ENCODE results near the gene CXorf66. TPM values are rescaled to one million over a fixed set of nuclear protein-coding genes. Genes with fewer than 3 reads are reported as not detected.

CXorf66 gene
- total RNA-seq = not detected in 2 replicates

GRCh38 chrX:139965421-139965820 lies at the start of gene CXorf66:
TSS of gene CXorf66 (minus strand) at chrX:139965521. CDS start at chrX:139965496, 25 bp downstream.

GRCh38 chrX:139932901-139933796 lies 32.2 kb downstream of the CXorf66 start, which contains the start of gene ATP11C:
TSS of gene ATP11C (minus strand) at chrX:139933053. CDS start at chrX:139932042, 1,011 bp downstream.

Other genes starting within 250 kb of the CXorf66 start
- 14.5 and 22.6 TPM in 2 replicates for gene ATP11C, start 32.5 kb downstream of the CXorf66 start, total RNA-seq